Measurements from ENCODE around the gene KMT2C. TPM values are rescaled to one million over a fixed set of nuclear protein-coding genes. Genes with fewer than 3 reads are reported as not detected.

Gene KMT2C
- total RNA-seq, 4 donors from 2014 or later = 77.4 to 174 (median 114) TPM

- H3K27me3 ChIP-seq = no peaks in the 10 kb centered on the region
- DNase-seq = no peak
- no peak for TF ChIP-seq POLR2A (IDR thresholded peaks at IDR 0.05)
- TF ChIP-seq CTCF (IDR thresholded peaks at IDR 0.05) = no peak
- no peaks in the 10 kb centered on the region for H3K9me3 ChIP-seq
- intact Hi-C loops (cut with DNase I) = no loop called here
- H3K36me3 ChIP-seq = peaks cover 41 to 54% of the 10 kb centered on the region in 2 donors
- no peak overlapping the region for H3K4me3 ChIP-seq (replicated peaks in 1 of 3)
- H3K4me1 ChIP-seq = no peaks in the 10 kb centered on the region
- H3K27ac ChIP-seq = no peak overlapping the region
- WGBS, 2 donors = 95 to 96% methylated on average over 9 of the region's 9 CpGs
Observed at GRCh38 chr7:152121432-152121831, 314.4 kb downstream of the KMT2C start.

- intact Hi-C loops (cut with DNase I) = no loop called here
- no peak for TF ChIP-seq POLR2A (IDR thresholded peaks at IDR 0.05)
- no peak for TF ChIP-seq CTCF (IDR thresholded peaks at IDR 0.05)
- no peaks in the 10 kb centered on the region for H3K27me3 ChIP-seq
- no peak for DNase-seq
- 96% methylated on average over 7 of the region's 7 CpGs for WGBS, 2 donors
- no peak overlapping the region for H3K27ac ChIP-seq
- peaks cover 41 to 54% of the 10 kb centered on the region in 2 donors for H3K36me3 ChIP-seq
- no peaks in the 10 kb centered on the region for H3K9me3 ChIP-seq
- no peak overlapping the region for H3K4me3 ChIP-seq (replicated peaks in 1 of 3)
- H3K4me1 ChIP-seq = no peaks in the 10 kb centered on the region
Observed at GRCh38 chr7:152120776-152121175, 315.0 kb downstream of the KMT2C start.

- TF ChIP-seq CTCF (IDR thresholded peaks at IDR 0.05) = no peak
- TF ChIP-seq POLR2A (IDR thresholded peaks at IDR 0.05) = no peak
- no peaks in the 10 kb centered on the region for H3K9me3 ChIP-seq
- H3K36me3 ChIP-seq = peaks cover 41 to 54% of the 10 kb centered on the region in 2 donors
- DNase-seq = no peak
- H3K4me1 ChIP-seq = no peaks in the 10 kb centered on the region
- H3K27me3 ChIP-seq = no peaks in the 10 kb centered on the region
- WGBS, 2 donors = 97 to 98% methylated on average over 6 of the region's 6 CpGs
- intact Hi-C loops (cut with DNase I) = no loop called here
- no peak overlapping the region for H3K4me3 ChIP-seq (replicated peaks in 1 of 3)
- H3K27ac ChIP-seq = no peak overlapping the region
Observed at GRCh38 chr7:152120210-152120609, 315.6 kb downstream of the KMT2C start.

DNA sequence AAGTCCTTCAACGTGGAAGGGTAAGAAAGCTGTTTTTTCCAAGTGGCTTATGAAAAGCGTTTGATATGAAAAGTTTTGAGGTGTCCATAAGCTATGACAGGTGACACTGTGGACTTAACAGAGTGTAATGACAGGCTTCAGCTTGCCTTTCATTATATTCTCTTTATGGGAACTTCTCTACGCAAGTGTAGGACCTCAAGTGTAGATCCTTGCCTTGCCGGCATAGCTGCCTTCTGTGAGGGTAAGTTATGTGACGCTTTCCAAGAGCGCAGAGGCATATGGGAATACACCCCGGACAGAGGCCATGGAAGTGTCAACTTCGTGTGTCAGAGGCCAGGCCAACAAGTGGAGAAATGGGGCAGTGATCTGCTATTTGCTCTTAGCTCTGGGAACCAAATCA lies 318.4 kb downstream of the KMT2C start:
- WGBS, 2 donors = 92 to 94% methylated on average over 8 of the region's 8 CpGs
- H3K27me3 ChIP-seq = no peaks in the 10 kb centered on the region
- H3K9me3 ChIP-seq = no peaks in the 10 kb centered on the region
- H3K36me3 ChIP-seq = peaks cover 28 to 50% of the 10 kb centered on the region in 2 donors
- no peak overlapping the region for H3K4me3 ChIP-seq (replicated peaks in 1 of 3)
- H3K4me1 ChIP-seq = no peaks in the 10 kb centered on the region
- intact Hi-C loops (cut with DNase I) = no loop called here
- no peak overlapping the region for H3K27ac ChIP-seq
- TF ChIP-seq CTCF (IDR thresholded peaks at IDR 0.05) = no peak
- TF ChIP-seq POLR2A (IDR thresholded peaks at IDR 0.05) = no peak
- DNase-seq = no peak

DNA sequence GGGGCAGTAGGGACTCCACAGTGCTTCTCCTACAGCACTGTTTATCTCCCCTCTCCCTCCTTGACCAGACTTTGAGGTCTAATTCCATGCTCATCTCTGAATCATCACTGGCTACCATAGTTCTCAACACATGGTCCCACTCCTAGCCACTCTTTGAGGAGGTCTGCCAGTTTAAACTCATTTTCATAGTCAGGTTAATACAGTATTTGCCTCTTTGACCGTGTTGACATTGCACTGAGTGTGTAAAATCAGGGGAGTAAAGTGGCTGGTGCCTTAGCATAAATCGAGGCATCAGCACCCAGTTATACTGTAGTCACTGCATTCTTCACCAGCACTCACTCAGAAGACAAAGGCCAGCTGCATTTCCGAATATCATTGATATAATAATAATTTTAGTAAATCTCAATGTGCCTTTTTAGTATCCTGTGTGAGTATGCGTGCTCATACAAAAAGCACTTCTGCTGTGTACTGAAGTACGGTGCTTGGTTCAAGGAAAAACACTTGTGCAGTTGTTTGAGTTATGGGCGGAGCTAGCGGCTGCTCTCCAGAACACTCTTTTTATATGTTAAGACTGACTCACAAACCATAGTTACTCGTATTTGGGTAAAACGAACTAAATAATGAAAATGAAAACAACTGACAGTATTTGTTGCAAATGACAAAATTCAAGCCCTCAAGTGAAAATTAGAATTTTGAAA lies 320.6 kb downstream of the KMT2C start:
- intact Hi-C loops (cut with DNase I) = no loop called here
- no peak for TF ChIP-seq CTCF (IDR thresholded peaks at IDR 0.05)
- no peak for TF ChIP-seq POLR2A (IDR thresholded peaks at IDR 0.05)
- WGBS, 2 donors = 87 to 89% methylated on average over 9 of the region's 9 CpGs
- H3K27me3 ChIP-seq = no peaks in the 10 kb centered on the region
- H3K36me3 ChIP-seq = peaks cover 11 to 33% of the 10 kb centered on the region in 2 donors
- H3K27ac ChIP-seq = no peak overlapping the region
- H3K4me1 ChIP-seq = no peaks in the 10 kb centered on the region
- DNase-seq = no peak
- H3K4me3 ChIP-seq (replicated peaks in 1 of 3) = no peak overlapping the region
- H3K9me3 ChIP-seq = no peaks in the 10 kb centered on the region

All from thyroid gland (tissue), 4 donors.